Stimulated activated CD8-positive, alpha-beta memory T cell treated with anti-CD3 and anti-CD28 coated beads, Interleukin-12 subunit alpha, Interleukin-12 subunit beta, amount 100 ng/mL, for 24 hours (primary cell): ENCODE measurements around the gene RAB18.
"Not testable (repeated sequence)": the region's sequence is repeated elsewhere in the genome, so short reads cannot be mapped to it uniquely, and the experiment has no call there.

Experiments used
- DNase-seq: peaks from one replicate; pipeline ENCODE4 v3.0.0-alpha.2; 2020; ENCODE audit errors: extremely low read depth

The RAB18 gene

GRCh38 chr10:27547047-27547446 lies 42.9 kb downstream of the RAB18 start:
- DNase-seq: no peak

- DNase-seq: no peak
These were observed 43.4 kb downstream of the RAB18 start for GRCh38 chr10:27547482-27547881.

- no peak for DNase-seq
These were observed 46.7 kb downstream of the RAB18 start for GRCh38 chr10:27550823-27551222.

- DNase-seq: no peak
These were observed 54.5 kb downstream of the RAB18 start for GRCh38 chr10:27558612-27559020.

- DNase-seq: no peak
These were observed 57.2 kb downstream of the RAB18 start for GRCh38 chr10:27561334-27561733.

GRCh38 chr10:27564398-27564797 lies 60.3 kb downstream of the RAB18 start:
- no peak for DNase-seq

- DNase-seq: no peak
These were observed 60.8 kb downstream of the RAB18 start for GRCh38 chr10:27564880-27565279.

- DNase-seq: no peak
These were observed 64.4 kb downstream of the RAB18 start for GRCh38 chr10:27568196-27569175.

- DNase-seq: no peak
These were observed 65.8 kb downstream of the RAB18 start for GRCh38 chr10:27569946-27570345.

GRCh38 chr10:27577038-27577437 lies 72.9 kb downstream of the RAB18 start:
- DNase-seq: not testable (repeated sequence)

GRCh38 chr10:27578316-27578715 lies 74.2 kb downstream of the RAB18 start:
- DNase-seq: no peak

- no peak for DNase-seq
These were observed 77.1 kb downstream of the RAB18 start for GRCh38 chr10:27581225-27581624.

GRCh38 chr10:27584302-27584701 lies 80.2 kb downstream of the RAB18 start:
- DNase-seq: no peak
